Activated CD4-positive, alpha-beta T cell treated with anti-CD3 and anti-CD28 coated beads, Interleukin-2, amount 50 U/mL, for 16 hours (primary cell): ENCODE data around the gene GALM.
"Not testable (repeated sequence)": the region's sequence is repeated elsewhere in the genome, so short reads cannot be mapped to it uniquely, and the experiment has no call there.

Experiments used
- DNase-seq: peaks from one replicate; pipeline ENCODE4 v3.0.0-alpha.2; 2020

GALM gene

GRCh38 chr2:38683766-38684165 is 17.9 kb downstream of the GALM start:
- no peak for DNase-seq

GRCh38 chr2:38685116-38685735 is 19.3 kb downstream of the GALM start:
- DNase-seq, result peak; percentile 59

- DNase-seq, result peak; percentile 71
Observed at GRCh38 chr2:38690499-38691420, 24.8 kb downstream of the GALM start.

- no peak for DNase-seq
Observed at GRCh38 chr2:38691994-38692393, 26.1 kb downstream of the GALM start.

GRCh38 chr2:38692636-38693318 is 26.9 kb downstream of the GALM start:
- DNase-seq, result no peak

GRCh38 chr2:38697116-38697840 is 31.4 kb downstream of the GALM start:
- DNase-seq, result peak; percentile 57

GRCh38 chr2:38698467-38699003 is 32.6 kb downstream of the GALM start:
- DNase-seq, result no peak

- DNase-seq, result peak; percentile 50
Observed at GRCh38 chr2:38700113-38700785, 34.3 kb downstream of the GALM start.

GRCh38 chr2:38700881-38701458 is 35.1 kb downstream of the GALM start:
- no peak for DNase-seq

- no peak for DNase-seq
Observed at GRCh38 chr2:38701542-38701941, 35.6 kb downstream of the GALM start.

GRCh38 chr2:38702413-38702812 is 36.5 kb downstream of the GALM start:
- DNase-seq, result no peak

GRCh38 chr2:38703336-38703735 is 37.4 kb downstream of the GALM start:
- not testable (repeated sequence) for DNase-seq

GRCh38 chr2:38704664-38705063 is 38.8 kb downstream of the GALM start:
- DNase-seq, result no peak

- no peak for DNase-seq
Observed at GRCh38 chr2:38706846-38707345, 41.0 kb downstream of the GALM start.

GRCh38 chr2:38708491-38708890 is 42.6 kb downstream of the GALM start:
- not testable (repeated sequence) for DNase-seq

GRCh38 chr2:38708900-38709566 is 43.1 kb downstream of the GALM start:
- DNase-seq, result peak; percentile 20

- peak; percentile 60 for DNase-seq
Observed at GRCh38 chr2:38709567-38710194, 43.8 kb downstream of the GALM start.

GRCh38 chr2:38711558-38711957 is 45.6 kb downstream of the GALM start:
- no peak for DNase-seq

GRCh38 chr2:38712413-38712812 is 46.5 kb downstream of the GALM start:
- no peak for DNase-seq

GRCh38 chr2:38712871-38713270 is 47.0 kb downstream of the GALM start:
- no peak for DNase-seq
